ENCODE measurements around the gene CELF5. TPM values are rescaled to one million over a fixed set of nuclear protein-coding genes. Genes with fewer than 3 reads are reported as not detected.
"Not testable (repeated sequence)": the region's sequence is repeated elsewhere in the genome, so short reads cannot be mapped to it uniquely, and the experiment has no call there.

The CELF5 gene
- total and polyA plus RNA-seq, 9 donors, result 0.09 to 1.6 (median 0.69) TPM

- Histone ChIP-seq H3K27ac (ENCODE audit: low read length) (no peak overlapping the region), H3K4me3 (ENCODE audit: low read length) (no peak overlapping the region), H3K27me3 (ENCODE audit: control insufficient read depth, insufficient read depth, low read length) (no peaks in the 10 kb centered on the region), H3K9me3 (replicated peaks; ENCODE audit: control insufficient read depth, low read depth, low read length) (no peaks in the 10 kb centered on the region), H3K36me3 (ENCODE audit: control insufficient read depth, insufficient read depth, low read length) (peaks cover 30% of the 10 kb centered on the region), H3K4me1 (ENCODE audit: control insufficient read depth, insufficient read depth, low read length) (no peaks in the 10 kb centered on the region)
- WGBS (ENCODE audit: insufficient coverage), result 57% methylated on average over 13 of the region's 20 CpGs
- DNase-seq, result no peak
Observed at GRCh38 chr19:3210347-3211017, 14.0 kb upstream of the CELF5 start.

- Histone ChIP-seq H3K4me1 (ENCODE audit: control insufficient read depth, insufficient read depth, low read length) (no peaks in the 10 kb centered on the region), H3K27me3 (ENCODE audit: control insufficient read depth, insufficient read depth, low read length) (no peaks in the 10 kb centered on the region), H3K36me3 (ENCODE audit: control insufficient read depth, insufficient read depth, low read length) (peaks cover 25% of the 10 kb centered on the region), H3K27ac (ENCODE audit: low read length) (no peak overlapping the region), H3K4me3 (ENCODE audit: low read length) (no peak overlapping the region), H3K9me3 (replicated peaks; ENCODE audit: control insufficient read depth, low read depth, low read length) (no peaks in the 10 kb centered on the region)
- 44% methylated on average over 6 of the region's 12 CpGs for WGBS (ENCODE audit: insufficient coverage)
- DNase-seq, result no peak
Observed at GRCh38 chr19:3211191-3211590, 13.3 kb upstream of the CELF5 start.

- Histone ChIP-seq H3K9me3 (replicated peaks; ENCODE audit: control insufficient read depth, low read depth, low read length) (peaks cover 2% of the 10 kb centered on the region), H3K27me3 (ENCODE audit: control insufficient read depth, insufficient read depth, low read length) (no peaks in the 10 kb centered on the region), H3K4me1 (ENCODE audit: control insufficient read depth, insufficient read depth, low read length) (no peaks in the 10 kb centered on the region), H3K36me3 (ENCODE audit: control insufficient read depth, insufficient read depth, low read length) (peaks cover 9% of the 10 kb centered on the region), H3K4me3 (ENCODE audit: low read length) (no peak overlapping the region), H3K27ac (ENCODE audit: low read length) (no peak overlapping the region)
- no peak for DNase-seq
- 88% methylated on average over 7 of the region's 7 CpGs for WGBS (ENCODE audit: insufficient coverage)
Observed at GRCh38 chr19:3213159-3213558, 11.3 kb upstream of the CELF5 start.

GRCh38 chr19:3216874-3217273, 7.6 kb upstream of the CELF5 start:
- H3K27me3 ChIP-seq (ENCODE audit: control insufficient read depth, insufficient read depth, low read length), result peaks cover 2% of the 10 kb centered on the region
- no peaks in the 10 kb centered on the region for H3K36me3 ChIP-seq (ENCODE audit: control insufficient read depth, insufficient read depth, low read length)
- WGBS (ENCODE audit: insufficient coverage), result 76% methylated on average over 3 of the region's 5 CpGs
- no peaks in the 10 kb centered on the region for H3K4me1 ChIP-seq (ENCODE audit: control insufficient read depth, insufficient read depth, low read length)
- no peak overlapping the region for H3K4me3 ChIP-seq (ENCODE audit: low read length)
- DNase-seq, result no peak
- no peak overlapping the region for H3K27ac ChIP-seq (ENCODE audit: low read length)
- peaks cover 2% of the 10 kb centered on the region for H3K9me3 ChIP-seq (replicated peaks; ENCODE audit: control insufficient read depth, low read depth, low read length)

GRCh38 chr19:3220576-3220975, 3.9 kb upstream of the CELF5 start:
- WGBS (ENCODE audit: insufficient coverage), result 68% methylated on average over 12 of the region's 12 CpGs
- DNase-seq, result no peak
- Histone ChIP-seq H3K4me3 (ENCODE audit: low read length) (no peak overlapping the region), H3K36me3 (ENCODE audit: control insufficient read depth, insufficient read depth, low read length) (no peaks in the 10 kb centered on the region), H3K27ac (ENCODE audit: low read length) (no peak overlapping the region), H3K4me1 (ENCODE audit: control insufficient read depth, insufficient read depth, low read length) (no peaks in the 10 kb centered on the region), H3K9me3 (replicated peaks; ENCODE audit: control insufficient read depth, low read depth, low read length) (peaks cover 2% of the 10 kb centered on the region), H3K27me3 (ENCODE audit: control insufficient read depth, insufficient read depth, low read length) (peaks cover 16% of the 10 kb centered on the region)

- not testable (repeated sequence) for H3K4me1 ChIP-seq (ENCODE audit: control insufficient read depth, insufficient read depth, low read length)
Observed at GRCh38 chr19:3221576-3221975, 2.9 kb upstream of the CELF5 start.

GRCh38 chr19:3222709-3223108, 1.8 kb upstream of the CELF5 start:
- Histone ChIP-seq H3K9me3 (replicated peaks; ENCODE audit: control insufficient read depth, low read depth, low read length) (no peaks in the 10 kb centered on the region), H3K27me3 (ENCODE audit: control insufficient read depth, insufficient read depth, low read length) (peaks cover 37% of the 10 kb centered on the region), H3K36me3 (ENCODE audit: control insufficient read depth, insufficient read depth, low read length) (no peaks in the 10 kb centered on the region), H3K4me1 (ENCODE audit: control insufficient read depth, insufficient read depth, low read length) (no peaks in the 10 kb centered on the region), H3K27ac (ENCODE audit: low read length) (no peak overlapping the region), H3K4me3 (ENCODE audit: low read length) (no peak overlapping the region)
- no peak for DNase-seq
- 87% methylated on average over 5 of the region's 5 CpGs for WGBS (ENCODE audit: insufficient coverage)

More at GRCh38 chr19:3221576-3221975, 2.9 kb upstream of the CELF5 start:
- H3K36me3 ChIP-seq (ENCODE audit: control insufficient read depth, insufficient read depth, low read length); H3K27ac ChIP-seq (ENCODE audit: low read length); H3K4me3 ChIP-seq (ENCODE audit: low read length); DNase-seq; H3K9me3 ChIP-seq (replicated peaks; ENCODE audit: control insufficient read depth, low read depth, low read length): not testable (repeated sequence)
- H3K27me3 ChIP-seq (ENCODE audit: control insufficient read depth, insufficient read depth, low read length), result peaks cover 26% of the 10 kb centered on the region
- 80% methylated on average over 2 of the region's 5 CpGs for WGBS (ENCODE audit: insufficient coverage)

- no peak overlapping the region for H3K4me3 ChIP-seq (ENCODE audit: low read length)
- H3K27me3 ChIP-seq (ENCODE audit: control insufficient read depth, insufficient read depth, low read length), result peaks cover 55% of the 10 kb centered on the region
- 0% methylated on average over 4 of the region's 9 CpGs for WGBS (ENCODE audit: insufficient coverage)
- no peaks in the 10 kb centered on the region for H3K36me3 ChIP-seq (ENCODE audit: control insufficient read depth, insufficient read depth, low read length)
- H3K9me3 ChIP-seq (replicated peaks; ENCODE audit: control insufficient read depth, low read depth, low read length), result no peaks in the 10 kb centered on the region
- DNase-seq, result no peak
- no peak overlapping the region for H3K27ac ChIP-seq (ENCODE audit: low read length)
- peaks cover 3% of the 10 kb centered on the region for H3K4me1 ChIP-seq (ENCODE audit: control insufficient read depth, insufficient read depth, low read length)
Observed at GRCh38 chr19:3225169-3225485, 666 bp downstream of the CELF5 start.

- Histone ChIP-seq H3K27me3 (ENCODE audit: control insufficient read depth, insufficient read depth, low read length) (peaks cover 60% of the 10 kb centered on the region), H3K4me3 (ENCODE audit: low read length) (no peak overlapping the region), H3K36me3 (ENCODE audit: control insufficient read depth, insufficient read depth, low read length) (no peaks in the 10 kb centered on the region), H3K27ac (ENCODE audit: low read length) (no peak overlapping the region), H3K9me3 (replicated peaks; ENCODE audit: control insufficient read depth, low read depth, low read length) (no peaks in the 10 kb centered on the region), H3K4me1 (ENCODE audit: control insufficient read depth, insufficient read depth, low read length) (peaks cover 3% of the 10 kb centered on the region)
- 27% methylated on average over 6 of the region's 16 CpGs for WGBS (ENCODE audit: insufficient coverage)
- DNase-seq, result no peak
Observed at GRCh38 chr19:3225677-3226093, 1.2 kb downstream of the CELF5 start.

GRCh38 chr19:3227054-3227626, 2.7 kb downstream of the CELF5 start:
- DNase-seq, result no peak
- WGBS (ENCODE audit: insufficient coverage), result 75% methylated on average over 7 of the region's 12 CpGs
- Histone ChIP-seq H3K4me1 (ENCODE audit: control insufficient read depth, insufficient read depth, low read length) (peaks cover 3% of the 10 kb centered on the region), H3K27ac (ENCODE audit: low read length) (no peak overlapping the region), H3K4me3 (ENCODE audit: low read length) (no peak overlapping the region), H3K36me3 (ENCODE audit: control insufficient read depth, insufficient read depth, low read length) (no peaks in the 10 kb centered on the region), H3K9me3 (replicated peaks; ENCODE audit: control insufficient read depth, low read depth, low read length) (no peaks in the 10 kb centered on the region), H3K27me3 (ENCODE audit: control insufficient read depth, insufficient read depth, low read length) (peaks cover 61% of the 10 kb centered on the region)

All from muscle of leg (tissue), 11 donors.